Immature natural killer cell (primary cell): Measurements from ENCODE around the gene MARK4. TPM values are rescaled to one million over a fixed set of nuclear protein-coding genes. Genes with fewer than 3 reads are reported as not detected.
"Not testable (repeated sequence)": the region's sequence is repeated elsewhere in the genome, so short reads cannot be mapped to it uniquely, and the experiment has no call there.

ENCODE experiments used
- DNase-seq, 3 donors: peaks; one replicate each; pipeline ENCODE4 v3.0.0; 2022; ENCODE audit warnings: mixed read lengths in 1 of 3
- H3K27ac Mint-ChIP-seq, 6 donors: one replicate each; pipeline ENCODE4 v1.8.0; 2020; ENCODE audit warnings: mixed read lengths in 6 of 6, mild to moderate bottlenecking in 5 of 6, inconsistent platforms in 4 of 6, moderate library complexity in 3 of 6
- H3K27me3 Mint-ChIP-seq, 3 donors: one replicate each; pipeline ENCODE4 v1.8.0; 2020 to 2021; ENCODE audit warnings: low read depth in 3 of 3, mild to moderate bottlenecking in 3 of 3, mixed read lengths in 3 of 3, moderate library complexity in 3 of 3, inconsistent platforms in 1 of 3
- H3K36me3 Mint-ChIP-seq, 3 donors: one replicate each; pipeline ENCODE4 v1.8.0; 2020; ENCODE audit warnings: mixed read lengths in 3 of 3, inconsistent platforms in 2 of 3, mild to moderate bottlenecking in 2 of 3
- H3K4me1 Mint-ChIP-seq, 2 donors: one replicate each; pipeline ENCODE4 v1.8.0; 2020; ENCODE audit warnings: inconsistent platforms in 2 of 2, mild to moderate bottlenecking in 2 of 2, mixed read lengths in 2 of 2, moderate library complexity in 1 of 2
- H3K4me3 Mint-ChIP-seq, 5 donors: one replicate each; pipeline ENCODE4 v1.8.0; 2020; ENCODE audit warnings: mild to moderate bottlenecking in 5 of 5, mixed read lengths in 5 of 5, inconsistent platforms in 3 of 5, moderate library complexity in 3 of 5
- H3K9me3 Mint-ChIP-seq, 6 donors: one replicate each; pipeline ENCODE4 v1.8.0; 2020; ENCODE audit warnings: mild to moderate bottlenecking in 6 of 6, mixed read lengths in 6 of 6, inconsistent platforms in 4 of 6, moderate library complexity in 3 of 6
- polyA plus RNA-seq, 3 donors: library from polyadenylated mRNA; unstranded; fragments of 300-500 nt; fragmentation: Illumina TruSeq; gene quantifications; one replicate each; pipeline ENCODE4 v1.2.3, GENCODE V29; 2021

Gene MARK4
- polyA plus RNA-seq, 3 donors from 2014 or later, result 1.6 TPM; not detected in 2

DNA sequence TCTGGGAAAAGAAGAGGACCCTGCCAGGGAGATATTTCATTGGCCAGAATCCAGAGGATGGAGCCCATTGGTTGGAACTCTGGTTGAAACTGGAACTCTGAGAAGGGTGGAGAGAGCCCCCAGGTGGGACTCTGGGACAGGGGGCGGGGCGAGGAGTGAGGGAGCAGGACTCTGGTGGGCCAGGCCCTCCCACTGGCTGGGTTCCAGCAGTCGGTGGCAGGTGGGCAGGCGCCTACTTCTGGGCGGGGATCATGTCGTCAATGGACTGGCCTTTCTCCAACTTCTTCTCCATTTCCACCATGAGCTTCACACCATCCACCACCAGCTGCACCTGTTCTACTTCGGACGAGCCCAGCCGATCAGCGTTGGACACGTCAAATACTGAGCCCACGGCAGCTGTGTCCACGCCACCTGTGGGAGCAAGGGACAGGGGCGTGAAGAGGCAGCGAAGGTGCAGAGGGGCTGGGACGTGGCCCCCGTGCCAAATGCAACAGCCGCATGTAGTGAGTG, 55.5 kb downstream of the MARK4 start:
- no peak for DNase-seq
- H3K4me1 Mint-ChIP-seq, result no peaks in the 10 kb centered on the region
- no peak overlapping the region for H3K27ac Mint-ChIP-seq
- H3K36me3 Mint-ChIP-seq, result peaks cover 0 to 10% (median 5%) of the 10 kb centered on the region in 3 donors
- H3K9me3 Mint-ChIP-seq, result no peaks in the 10 kb centered on the region
- H3K4me3 Mint-ChIP-seq, result no peak overlapping the region
- H3K27me3 Mint-ChIP-seq, result peaks cover 0 to 2% (median 0%) of the 10 kb centered on the region in 3 donors

DNA sequence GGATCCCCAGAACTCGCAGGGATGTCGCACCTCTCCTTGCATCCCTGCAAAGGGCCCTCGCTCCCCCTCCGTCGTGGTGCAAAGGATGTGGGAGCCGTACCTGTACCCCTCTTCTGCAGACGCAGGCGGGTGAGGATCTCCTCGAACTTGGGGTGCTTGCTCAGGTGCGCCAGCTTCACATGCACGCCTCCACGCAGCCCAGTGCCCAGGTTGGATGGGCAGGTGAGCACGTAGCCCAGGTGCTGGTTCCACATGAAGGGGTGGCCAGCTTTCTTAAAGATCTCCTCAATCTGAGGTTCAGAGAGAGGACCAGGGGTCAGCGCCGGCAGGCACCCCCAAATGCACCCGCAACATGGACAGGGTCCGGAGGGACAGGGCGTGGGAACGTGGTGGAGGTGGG, 56.3 kb downstream of the MARK4 start:
- H3K27me3 Mint-ChIP-seq, result peaks cover 0 to 2% (median 0%) of the 10 kb centered on the region in 3 donors
- no peak for DNase-seq
- peaks cover 0 to 7% (median 5%) of the 10 kb centered on the region in 3 donors for H3K36me3 Mint-ChIP-seq
- H3K4me1 Mint-ChIP-seq, result no peaks in the 10 kb centered on the region
- no peak overlapping the region for H3K4me3 Mint-ChIP-seq
- no peak overlapping the region for H3K27ac Mint-ChIP-seq
- H3K9me3 Mint-ChIP-seq, result no peaks in the 10 kb centered on the region

DNA sequence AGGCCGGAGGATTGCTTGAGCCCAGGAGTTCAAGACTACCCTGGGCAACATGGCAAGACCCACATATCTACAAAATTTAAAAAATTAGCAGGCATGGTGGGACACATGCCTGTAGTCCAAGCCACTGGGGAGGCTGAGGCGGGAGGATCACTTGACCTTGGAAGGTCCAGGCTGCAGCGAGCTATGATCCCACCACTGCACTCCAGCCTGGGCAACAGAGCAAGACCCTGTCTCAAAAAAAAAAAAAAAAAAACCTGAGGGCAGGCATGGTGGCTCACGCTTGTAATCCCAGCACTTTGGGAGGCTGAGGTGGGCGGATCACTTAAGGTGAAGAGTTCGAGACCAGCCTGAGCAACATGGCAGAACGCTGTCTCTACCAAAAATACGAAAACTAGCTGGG, 58.3 kb downstream of the MARK4 start:
- H3K27me3 Mint-ChIP-seq, H3K36me3 Mint-ChIP-seq, H3K9me3 Mint-ChIP-seq, H3K4me3 Mint-ChIP-seq, DNase-seq, H3K4me1 Mint-ChIP-seq, H3K27ac Mint-ChIP-seq: not testable (repeated sequence)

GRCh38 chr19:45311621-45312020, 60.5 kb downstream of the MARK4 start:
- Mint-ChIP-seq H3K4me1 (no peaks in the 10 kb centered on the region), H3K4me3 (no peak overlapping the region), H3K27me3 (peaks cover 0 to 2% (median 1%) of the 10 kb centered on the region in 3 donors), H3K9me3 (no peaks in the 10 kb centered on the region), H3K27ac (no peak overlapping the region), H3K36me3 (no peaks in the 10 kb centered on the region)
- DNase-seq, result no peak

DNA sequence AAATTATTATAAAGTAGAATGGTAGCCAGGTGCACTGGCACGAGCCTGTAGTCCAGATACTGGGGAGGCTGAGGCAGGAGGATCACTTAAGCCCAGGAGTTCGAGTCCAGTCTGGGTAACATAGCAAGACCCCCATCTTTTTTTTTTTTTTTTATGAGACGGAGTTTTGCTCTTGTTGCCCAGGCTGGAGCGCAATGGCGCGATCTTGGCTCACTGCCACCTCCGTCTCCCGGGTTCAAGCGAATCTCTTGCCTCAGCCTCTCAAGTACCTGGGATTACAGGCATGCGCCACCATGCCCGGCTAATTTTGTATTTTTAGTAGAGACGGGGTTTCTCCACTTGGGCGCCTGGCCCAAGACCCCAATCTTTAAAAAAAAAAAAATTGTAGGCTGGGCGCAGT, 61.2 kb downstream of the MARK4 start:
- not testable (repeated sequence) for H3K9me3 Mint-ChIP-seq, H3K4me1 Mint-ChIP-seq, H3K27me3 Mint-ChIP-seq, H3K4me3 Mint-ChIP-seq, H3K27ac Mint-ChIP-seq, DNase-seq, H3K36me3 Mint-ChIP-seq

DNA sequence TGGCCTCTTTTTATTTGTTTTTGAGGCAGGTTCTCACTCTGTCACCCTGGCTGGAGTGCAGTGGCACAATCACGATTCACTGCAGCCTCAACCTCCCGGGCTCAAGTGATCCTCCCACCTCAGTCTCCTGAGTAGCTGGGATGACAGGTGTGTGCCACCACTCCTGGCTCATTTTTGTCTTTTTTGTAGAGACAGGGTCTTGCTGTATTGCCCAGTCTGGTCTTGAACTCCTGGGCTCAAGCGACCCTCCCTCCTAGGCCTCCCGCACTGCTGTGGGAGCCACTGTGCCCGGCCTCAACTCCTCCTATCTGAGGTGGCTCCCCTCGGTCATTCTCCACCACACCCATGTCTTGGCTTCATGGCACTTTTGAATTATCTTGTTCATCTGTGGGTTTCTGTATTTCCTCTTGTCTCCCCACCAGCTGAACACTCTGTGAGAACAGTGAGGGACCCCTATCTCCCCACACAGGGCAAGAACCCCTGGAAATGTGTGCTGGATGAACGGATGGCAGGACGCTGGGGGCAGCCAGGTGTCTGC, 63.7 kb downstream of the MARK4 start:
- Mint-ChIP-seq H3K4me1 (no peaks in the 10 kb centered on the region), H3K36me3 (no peaks in the 10 kb centered on the region), H3K27me3 (peaks cover 2 to 8% (median 4%) of the 10 kb centered on the region in 3 donors), H3K4me3 (no peak overlapping the region), H3K9me3 (no peaks in the 10 kb centered on the region), H3K27ac (no peak overlapping the region)
- no peak for DNase-seq

DNA sequence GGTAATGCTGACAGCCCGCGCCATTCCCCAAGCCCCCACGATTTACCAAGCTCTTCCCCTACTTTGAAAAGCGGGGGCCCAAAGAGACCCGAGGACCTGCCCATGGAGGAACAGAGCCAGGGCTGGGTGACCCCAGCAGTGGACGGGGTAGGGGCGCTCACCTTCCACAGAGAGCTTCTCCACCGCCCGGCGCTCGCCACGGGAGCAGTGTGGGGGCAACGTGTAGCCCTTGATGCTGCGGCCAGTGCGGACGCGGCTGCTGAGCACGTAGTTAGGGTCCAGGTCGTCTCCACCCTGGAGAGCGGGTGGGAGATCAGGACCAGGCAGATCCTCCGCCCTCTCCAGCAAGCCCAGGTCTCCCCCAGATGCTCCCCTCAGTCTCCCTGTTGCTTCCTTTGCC, 64.2 kb downstream of the MARK4 start:
- H3K36me3 Mint-ChIP-seq, result no peaks in the 10 kb centered on the region
- H3K9me3 Mint-ChIP-seq, result no peaks in the 10 kb centered on the region
- H3K4me3 Mint-ChIP-seq, result no peak overlapping the region
- H3K27ac Mint-ChIP-seq, result no peak overlapping the region
- peaks cover 2 to 8% (median 4%) of the 10 kb centered on the region in 3 donors for H3K27me3 Mint-ChIP-seq
- no peak for DNase-seq
- no peaks in the 10 kb centered on the region for H3K4me1 Mint-ChIP-seq

- no peaks in the 10 kb centered on the region for H3K4me1 Mint-ChIP-seq
- no peak overlapping the region for H3K27ac Mint-ChIP-seq
- DNase-seq, result no peak
- no peak overlapping the region for H3K4me3 Mint-ChIP-seq
- no peaks in the 10 kb centered on the region for H3K36me3 Mint-ChIP-seq
- H3K27me3 Mint-ChIP-seq, result peaks cover 4 to 11% (median 6%) of the 10 kb centered on the region in 3 donors
- H3K9me3 Mint-ChIP-seq, result no peaks in the 10 kb centered on the region
Measured at GRCh38 chr19:45320997-45321775, 70.1 kb downstream of the MARK4 start.

DNA sequence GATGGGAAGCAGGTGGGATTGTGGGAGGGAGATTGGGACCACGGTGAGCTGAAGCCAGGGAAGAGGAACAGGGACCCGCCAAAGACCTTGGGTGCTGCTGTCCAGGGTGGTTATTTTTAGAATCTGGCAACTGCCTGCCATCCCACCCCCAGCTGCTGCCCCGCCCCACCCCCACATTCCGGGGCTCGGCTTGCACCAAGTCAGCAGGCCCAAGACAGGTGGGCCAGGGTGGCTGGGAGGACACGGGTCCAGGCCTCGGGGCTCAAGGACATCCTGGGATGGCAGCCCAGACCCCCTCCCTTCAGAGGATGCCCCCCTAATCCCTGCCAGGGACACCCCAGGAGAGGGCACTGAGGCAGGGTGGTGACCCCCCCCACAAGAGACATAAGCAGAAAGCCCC, 70.8 kb downstream of the MARK4 start:
- Mint-ChIP-seq H3K4me1 (no peaks in the 10 kb centered on the region), H3K36me3 (no peaks in the 10 kb centered on the region), H3K4me3 (no peak overlapping the region), H3K27ac (no peak overlapping the region), H3K9me3 (no peaks in the 10 kb centered on the region), H3K27me3 (peaks cover 4 to 11% (median 4%) of the 10 kb centered on the region in 3 donors)
- no peak for DNase-seq

DNA sequence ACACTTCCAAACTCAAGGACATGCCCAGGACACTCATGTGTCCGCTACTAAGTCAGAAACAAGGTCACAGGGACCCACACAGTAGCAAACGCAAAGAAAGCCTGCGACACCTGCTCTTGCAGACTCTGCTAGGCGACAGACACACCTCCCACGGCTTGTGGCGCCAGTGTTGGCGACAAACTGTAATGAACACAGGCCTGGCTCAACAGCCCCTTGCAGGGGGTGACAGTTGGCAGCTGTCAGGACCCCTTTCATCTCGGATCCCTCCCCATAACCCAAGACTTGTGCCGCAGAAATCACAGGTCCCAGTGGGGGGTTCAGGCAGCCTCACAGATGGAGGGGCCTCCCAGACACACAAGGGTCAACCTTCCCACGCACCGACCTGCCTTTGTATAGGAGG, 71.2 kb downstream of the MARK4 start:
- no peaks in the 10 kb centered on the region for H3K9me3 Mint-ChIP-seq
- no peak overlapping the region for H3K27ac Mint-ChIP-seq
- no peaks in the 10 kb centered on the region for H3K4me1 Mint-ChIP-seq
- H3K4me3 Mint-ChIP-seq, result no peak overlapping the region
- no peak for DNase-seq
- no peaks in the 10 kb centered on the region for H3K36me3 Mint-ChIP-seq
- H3K27me3 Mint-ChIP-seq, result peaks cover 4 to 9% (median 4%) of the 10 kb centered on the region in 3 donors

DNA sequence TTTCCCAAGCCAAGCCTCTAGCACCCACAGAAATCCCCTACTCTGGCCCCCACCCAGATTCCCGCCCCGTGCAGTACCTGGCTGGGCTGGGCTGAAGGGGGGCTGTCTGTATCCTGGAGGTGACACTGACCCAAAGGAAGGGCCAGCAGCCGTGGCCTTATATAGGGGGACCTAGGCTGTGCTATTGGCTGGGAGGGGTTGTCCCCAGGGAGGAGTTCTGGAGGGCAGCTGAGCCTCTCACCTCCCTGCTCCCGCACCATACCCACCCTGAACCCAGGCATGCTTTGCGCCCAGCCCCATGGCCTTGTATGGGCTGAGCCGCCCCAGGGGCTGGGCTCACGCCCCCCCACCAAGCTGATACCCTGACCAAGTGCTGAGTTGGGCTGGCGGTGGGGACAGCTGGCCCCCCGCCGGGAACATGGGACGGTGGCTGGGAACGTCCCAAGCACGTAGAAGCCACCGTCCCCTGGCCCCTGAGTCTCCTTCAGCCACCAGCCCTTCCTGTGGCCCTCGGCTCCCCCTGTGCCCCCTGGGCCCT, 71.7 kb downstream of the MARK4 start, which contains the start of gene CKM:
CKM (minus strand) TSS at position 132 of the 538 bp plus-strand sequence. CDS start 3,162 bp downstream, outside the sequence.
- Mint-ChIP-seq H3K4me1 (no peaks in the 10 kb centered on the region), H3K27ac (no peak within 1 kb of the TSS), H3K9me3 (no peaks in the 10 kb centered on the region), H3K27me3 (peaks cover 4 to 9% (median 4%) of the 10 kb centered on the region in 3 donors), H3K4me3 (no peak within 1 kb of the TSS), H3K36me3 (no peaks in the 10 kb centered on the region)
- no peak for DNase-seq

- DNase-seq, result no peak
- no peaks in the 10 kb centered on the region for H3K36me3 Mint-ChIP-seq
- no peak overlapping the region for H3K4me3 Mint-ChIP-seq
- H3K4me1 Mint-ChIP-seq, result no peaks in the 10 kb centered on the region
- peaks cover 2 to 7% (median 4%) of the 10 kb centered on the region in 3 donors for H3K27me3 Mint-ChIP-seq
- no peaks in the 10 kb centered on the region for H3K9me3 Mint-ChIP-seq
- H3K27ac Mint-ChIP-seq, result no peak overlapping the region
Measured at GRCh38 chr19:45323671-45324081, 72.6 kb downstream of the MARK4 start.

DNA sequence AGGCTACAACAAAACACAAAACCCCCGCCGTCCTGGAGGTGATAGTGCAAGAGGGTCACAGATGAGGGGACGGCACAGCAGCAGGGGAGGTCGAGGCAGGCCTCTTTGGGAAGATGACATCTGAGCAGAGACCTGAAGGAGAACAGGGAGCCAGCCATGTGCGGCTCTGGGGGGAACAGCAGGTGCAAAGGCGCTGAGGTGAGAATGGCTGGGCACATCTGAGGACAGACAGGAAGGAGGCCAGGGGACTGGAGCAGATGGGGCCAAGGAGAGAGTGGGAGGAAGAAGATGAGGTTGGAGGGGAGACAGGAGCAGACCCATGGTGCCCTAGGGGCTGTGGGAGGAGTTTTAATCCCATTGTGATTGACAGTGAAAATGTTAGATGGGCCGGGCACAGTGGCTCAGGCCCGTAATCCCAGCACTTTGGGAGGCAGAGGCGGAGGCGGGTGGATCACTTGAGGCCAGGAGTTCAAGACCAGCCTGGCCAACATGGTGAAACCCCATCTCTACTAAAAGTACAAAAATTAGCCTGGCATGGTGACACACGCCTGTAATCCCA, 73.4 kb downstream of the MARK4 start:
- DNase-seq, result no peak
- Mint-ChIP-seq H3K36me3 (no peaks in the 10 kb centered on the region), H3K9me3 (no peaks in the 10 kb centered on the region), H3K27me3 (peaks cover 4 to 5% (median 4%) of the 10 kb centered on the region in 3 donors), H3K27ac (no peak overlapping the region), H3K4me1 (no peaks in the 10 kb centered on the region), H3K4me3 (no peak overlapping the region)
